HCT116 (cell line): ENCODE data around the gene STARD7. TPM values are rescaled to one million over a fixed set of nuclear protein-coding genes. Genes with fewer than 3 reads are reported as not detected.

Experiments used
- ATAC-seq: fragments of 200-7000 bp; cut with Tn5 transposase; 2 replicates; pipeline ENCODE4 v1.9.1; 2020; ENCODE audit warnings: mild to moderate bottlenecking, moderate library complexity
- BruUV-seq: library from RNA; stranded (reverse); fragments of 400-500 nt; replicated peaks from 2 replicates; lab custom pipeline; 2021; lab: Mats Ljungman, UMichigan
- CTCF ChIA-PET: fragments of 300-600 bp; sonication (Branson Sonifier 250); formaldehyde crosslinking; loops from one replicate; lab custom pipeline; 2021; ENCODE audit warnings: antibody characterized with exemption; lab: Charles Lee
- POLR2A ChIA-PET: fragments of 300-600, 350-600 bp; sonication (Branson Sonifier 250); formaldehyde crosslinking; loops from one replicate; lab custom pipeline; 2021; ENCODE audit warnings: antibody characterized with exemption; lab: Charles Lee
- RAD21 ChIA-PET, 2 experiments: fragments of 300-600 bp; sonication (Branson Sonifier 250); formaldehyde crosslinking; loops; one replicate each; lab custom pipeline; 2023; ENCODE audit warnings: low total read pairs in 2 of 2; ENCODE audit not compliant: uncharacterized antibody in 2 of 2, unreplicated experiment in 2 of 2, low non-redundant PET in 1 of 2; lab: Charles Lee
- DNase-seq: peaks from one replicate; pipeline ENCODE4 v3.0.0-alpha.2; 2010; ENCODE audit warnings: low read depth, low spot score
- H2AFZ ChIP-seq: fragments of 200-600 bp; shearing (Covaris generic), sonication (generic); 2 replicates; pipeline ENCODE4 v1.6.1; 2017; ENCODE audit warnings: low read depth, mixed run types, mixed read lengths, antibody characterized with exemption, low read length; ENCODE audit not compliant: poor library complexity, severe bottlenecking
- H3K27ac ChIP-seq: 2 replicates; pipeline ENCODE4 v1.5.1; 2012; ENCODE audit warnings: low read depth, low read length
- H3K27me3 ChIP-seq: fragments of 200-600 bp; sonication (generic); 2 replicates; pipeline ENCODE4 v1.6.1; 2016; ENCODE audit warnings: mixed run types, low read length, mixed read lengths; ENCODE audit not compliant: insufficient read depth
- H3K36me3 ChIP-seq, 2 experiments: fragments of 200-500 bp in 1 of 2; fragments of 200-600 bp in 1 of 2; sonication (Bioruptor generic) in 1 of 2; sonication (generic) in 1 of 2; 2 replicates each; pipeline versions ENCODE4 v1.5.1 to v1.6.1; 2014 to 2016; ENCODE audit warnings: low read length in 2 of 2, inconsistent platforms in 1 of 2, mixed read lengths in 1 of 2, mixed run types in 1 of 2; ENCODE audit not compliant: insufficient read depth in 2 of 2, control insufficient read depth in 1 of 2
- H3K4me1 ChIP-seq, 2 experiments: fragments of 200-600 bp in 1 of 2; sonication (generic) in 1 of 2; 2 replicates each; pipeline versions ENCODE4 v1.5.1 to v1.6.1; 2012 to 2017; ENCODE audit warnings: low read length in 2 of 2, inconsistent platforms in 1 of 2, mild to moderate bottlenecking in 1 of 2, mixed read lengths in 1 of 2, mixed run types in 1 of 2, moderate library complexity in 1 of 2; ENCODE audit not compliant: insufficient read depth in 2 of 2, control insufficient read depth in 1 of 2
- H3K4me2 ChIP-seq: fragments of 200-600 bp; sonication (generic); 2 replicates; pipeline ENCODE4 v1.6.1; 2017; ENCODE audit warnings: mixed run types, low read length, mixed read lengths
- H3K4me3 ChIP-seq, 2 experiments: fragments of 200-600 bp in 1 of 2; sonication (generic) in 1 of 2; replicated peaks in 1 of 2; 2 replicates each; pipeline ENCODE4 v1.5.1; 2011 to 2016; ENCODE audit warnings: low read length in 2 of 2, control low read depth in 1 of 2, low read depth in 1 of 2, mild to moderate bottlenecking in 1 of 2, mixed read lengths in 1 of 2, mixed run types in 1 of 2
- H3K79me2 ChIP-seq: fragments of 200-600 bp; sonication (generic); 2 replicates; pipeline ENCODE4 v1.6.1; 2017; ENCODE audit warnings: mild to moderate bottlenecking, mixed run types, low read length, moderate library complexity, mixed read lengths; ENCODE audit not compliant: insufficient read depth
- H3K9ac ChIP-seq: fragments of 200-600 bp; sonication (generic); 2 replicates; pipeline ENCODE4 v1.6.1; 2016; ENCODE audit warnings: low read length, mixed read lengths
- H3K9me2 ChIP-seq: fragments of 200-600 bp; sonication (generic), shearing (Covaris generic); 2 replicates; pipeline ENCODE4 v1.6.1; 2017; ENCODE audit warnings: mixed run types, mild to moderate bottlenecking, moderate library complexity; ENCODE audit not compliant: insufficient read depth
- H3K9me3 ChIP-seq, 2 experiments: fragments of 200-500 bp in 1 of 2; fragments of 200-600 bp in 1 of 2; sonication (Bioruptor generic) in 1 of 2; sonication (generic) in 1 of 2; 2 replicates each; pipeline ENCODE4 v1.6.1; 2014 to 2017; ENCODE audit warnings: low read length in 2 of 2, mixed read lengths in 2 of 2, inconsistent platforms in 1 of 2, low read depth in 1 of 2, mild to moderate bottlenecking in 1 of 2, mixed run types in 1 of 2, moderate library complexity in 1 of 2; ENCODE audit not compliant: control insufficient read depth in 1 of 2, insufficient read depth in 1 of 2
- H4K20me1 ChIP-seq: fragments of 200-600 bp; sonication (generic), shearing (Covaris generic); 2 replicates; pipeline ENCODE4 v1.6.1; 2017; ENCODE audit warnings: mixed run types, mild to moderate bottlenecking, moderate library complexity; ENCODE audit not compliant: insufficient read depth
- CEBPB ChIP-seq: IDR thresholded peaks from 2 replicates; pipeline ENCODE4 v1.6.1; 2012; ENCODE audit warnings: low read depth
- EZH2phosphoT487 ChIP-seq: fragments of 200-600 bp; IDR thresholded peaks from 2 replicates; pipeline ENCODE4 v1.6.1; 2018; ENCODE audit warnings: antibody characterized with exemption, borderline replicate concordance
- JUND ChIP-seq: IDR thresholded peaks from 2 replicates; pipeline ENCODE4 v1.6.1; 2012
- POLR2AphosphoS5 ChIP-seq: IDR thresholded peaks from 2 replicates; pipeline ENCODE4 v1.6.1; 2011; ENCODE audit warnings: mild to moderate bottlenecking, low read depth, low read length, moderate library complexity
- REST ChIP-seq: IDR thresholded peaks from 2 replicates; pipeline ENCODE4 v1.6.1; 2012; ENCODE audit warnings: low read depth
- SIN3A ChIP-seq: IDR thresholded peaks from 2 replicates; pipeline ENCODE4 v1.6.1; 2012; ENCODE audit warnings: low read depth
- SP1 ChIP-seq: IDR thresholded peaks from 2 replicates; pipeline ENCODE4 v1.6.1; 2012; ENCODE audit warnings: low read depth
- ZBTB33 ChIP-seq: IDR thresholded peaks from 2 replicates; pipeline ENCODE4 v1.6.1; 2011; ENCODE audit warnings: mild to moderate bottlenecking, low read length, moderate library complexity; ENCODE audit not compliant: insufficient replicate concordance; ENCODE audit errors: extremely low read depth
- intact Hi-C: fragments of 100-400 bp; cut with micrococcal nuclease; formaldehyde crosslinking; loops from 2 replicates; pipeline ENCODE4 v1.10.0; 2022
- total RNA-seq: library from RNA; stranded (reverse); gene quantifications from one replicate; pipeline ENCODE4 v1.2.1, GENCODE V29; 2021; ENCODE audit not compliant: unreplicated experiment
- TF ChIP-seq, protein P1 (sequence below): IDR thresholded peaks from 2 replicates; pipeline ENCODE4 v1.6.1; 2012

Gene STARD7
- total RNA-seq, 1 experiment from 2014 or later = 160 TPM

GRCh38 chr2:96180521-96180920 lies 28.1 kb downstream of the STARD7 start (continued):
- no peak for TF ChIP-seq REST
- TF ChIP-seq, all 23 proteins: peak for 0

DNA sequence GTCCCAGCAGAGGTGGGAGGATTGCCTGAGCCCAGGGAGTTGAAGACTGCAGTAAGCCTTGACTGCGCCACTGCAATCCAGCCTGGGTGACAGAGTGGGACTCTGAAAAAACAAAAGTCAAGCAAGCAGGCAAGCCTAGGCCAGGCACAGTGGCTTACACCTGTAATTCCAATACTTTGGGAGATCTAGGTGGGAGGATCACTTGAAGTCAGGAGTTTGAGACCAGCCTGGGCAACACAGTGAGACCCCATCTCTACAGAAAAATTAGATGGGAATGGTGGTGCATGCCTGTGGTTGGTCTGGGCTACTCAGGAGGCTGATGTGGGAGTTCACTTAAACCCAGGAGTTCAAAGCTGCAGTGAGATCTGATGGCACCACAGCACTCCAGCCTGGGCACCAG lies 28.6 kb downstream of the STARD7 start:
- Histone ChIP-seq H3K4me3 (no peak overlapping the region), H3K27me3 (no peaks in the 10 kb centered on the region), H3K79me2 (no peaks in the 10 kb centered on the region), H3K27ac (no peak overlapping the region), H3K9me2 (no peaks in the 10 kb centered on the region), H2AFZ (no peak overlapping the region), H3K4me1 (no peaks in the 10 kb centered on the region), H3K9me3 (no peaks in the 10 kb centered on the region), H4K20me1 (no peaks in the 10 kb centered on the region), H3K36me3 (peaks cover 2 to 9% of the 10 kb centered on the region in 2 experiments; a peak in 3 of 4 replicates), H3K9ac (no peak overlapping the region), H3K4me2 (no peak overlapping the region)
- DNase-seq = no peak
- ChIA-PET CTCF (no interaction called here), RAD21 (no interaction called here), POLR2A (no interaction called here)
- TF ChIP-seq POLR2AphosphoS5 = no peak
- TF ChIP-seq SP1 = no peak
- no peak for TF ChIP-seq EZH2phosphoT487
- TF ChIP-seq JUND = no peak
- TF ChIP-seq SIN3A = no peak
- TF ChIP-seq ZBTB33 = no peak
- TF ChIP-seq, protein P1, sequence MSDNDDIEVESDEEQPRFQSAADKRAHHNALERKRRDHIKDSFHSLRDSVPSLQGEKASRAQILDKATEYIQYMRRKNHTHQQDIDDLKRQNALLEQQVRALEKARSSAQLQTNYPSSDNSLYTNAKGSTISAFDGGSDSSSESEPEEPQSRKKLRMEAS = no peak
- TF ChIP-seq CEBPB = no peak
- intact Hi-C loops = no loop called here
- no peak for ATAC-seq
- no TSS peak for BruUV-seq
